Neuron (in vitro differentiated cells): ENCODE results near the gene MEIKIN.
"Not testable (repeated sequence)": the region's sequence is repeated elsewhere in the genome, so short reads cannot be mapped to it uniquely, and the experiment has no call there.

ENCODE experiments used
- H2AFZ ChIP-seq: one replicate; pipeline ENCODE4 v1.6.1; 2013; ENCODE audit warnings: low read depth, mild to moderate bottlenecking, inconsistent platforms, low read length, moderate library complexity
- H3K27me3 ChIP-seq: one replicate; pipeline ENCODE4 v1.6.1; 2013; ENCODE audit warnings: low read length; ENCODE audit not compliant: insufficient read depth
- H3K36me3 ChIP-seq: one replicate; pipeline ENCODE4 v1.6.1; 2013; ENCODE audit warnings: low read length; ENCODE audit not compliant: insufficient read depth
- H3K4me1 ChIP-seq: one replicate; pipeline ENCODE4 v1.6.1; 2013; ENCODE audit warnings: low read length; ENCODE audit not compliant: insufficient read depth
- H3K4me3 ChIP-seq: 2 replicates; pipeline ENCODE4 v1.5.1; 2013; ENCODE audit warnings: mild to moderate bottlenecking, low read length, moderate library complexity
- H3K9me3 ChIP-seq: one replicate; pipeline ENCODE4 v1.6.1; 2013; ENCODE audit warnings: low read length

MEIKIN gene

GRCh38 chr5:131783357-131783756 is 162.1 kb downstream of the MEIKIN start:
- Histone ChIP-seq H2AFZ (no peak overlapping the region), H3K4me3 (no peak overlapping the region), H3K9me3 (peaks cover 4% of the 10 kb centered on the region), H3K4me1 (no peaks in the 10 kb centered on the region), H3K36me3 (no peaks in the 10 kb centered on the region), H3K27me3 (no peaks in the 10 kb centered on the region)

- Histone ChIP-seq H3K4me1 (no peaks in the 10 kb centered on the region), H3K9me3 (peaks cover 4% of the 10 kb centered on the region), H3K4me3 (no peak overlapping the region), H3K27me3 (no peaks in the 10 kb centered on the region), H3K36me3 (no peaks in the 10 kb centered on the region), H2AFZ (no peak overlapping the region)
Observed at GRCh38 chr5:131782717-131783116, 162.7 kb downstream of the MEIKIN start.

- H2AFZ ChIP-seq, H3K4me3 ChIP-seq, H3K4me1 ChIP-seq, H3K9me3 ChIP-seq, H3K36me3 ChIP-seq, H3K27me3 ChIP-seq: not testable (repeated sequence)
Observed at GRCh38 chr5:131778141-131778540, 167.3 kb downstream of the MEIKIN start.

GRCh38 chr5:131776450-131776849 is 169.0 kb downstream of the MEIKIN start:
- H3K4me3 ChIP-seq, result no peak overlapping the region

GRCh38 chr5:131774652-131775367 is 170.7 kb downstream of the MEIKIN start:
- Histone ChIP-seq H3K4me3 (no peak overlapping the region), H3K27me3 (no peaks in the 10 kb centered on the region), H2AFZ (no peak overlapping the region), H3K4me1 (no peaks in the 10 kb centered on the region), H3K36me3 (no peaks in the 10 kb centered on the region), H3K9me3 (peaks cover 2% of the 10 kb centered on the region)

More at GRCh38 chr5:131776450-131776849, 169.0 kb downstream of the MEIKIN start:
- Histone ChIP-seq H3K9me3 (peaks cover 3% of the 10 kb centered on the region), H2AFZ (no peak overlapping the region), H3K4me1 (no peaks in the 10 kb centered on the region), H3K36me3 (no peaks in the 10 kb centered on the region), H3K27me3 (no peaks in the 10 kb centered on the region)

- Histone ChIP-seq H3K4me3 (no peak overlapping the region), H3K4me1 (no peaks in the 10 kb centered on the region), H3K9me3 (peaks cover 2% of the 10 kb centered on the region), H3K36me3 (no peaks in the 10 kb centered on the region), H2AFZ (no peak overlapping the region), H3K27me3 (no peaks in the 10 kb centered on the region)
Observed at GRCh38 chr5:131773805-131774204, 171.7 kb downstream of the MEIKIN start.

GRCh38 chr5:131771692-131772091 is 173.8 kb downstream of the MEIKIN start:
- Histone ChIP-seq H3K4me3 (no peak overlapping the region), H3K4me1 (no peaks in the 10 kb centered on the region), H3K9me3 (peaks cover 2% of the 10 kb centered on the region), H2AFZ (no peak overlapping the region), H3K36me3 (no peaks in the 10 kb centered on the region), H3K27me3 (no peaks in the 10 kb centered on the region)

- Histone ChIP-seq H3K9me3 (peaks cover 2% of the 10 kb centered on the region), H3K36me3 (no peaks in the 10 kb centered on the region), H3K4me3 (no peak overlapping the region), H3K27me3 (no peaks in the 10 kb centered on the region), H3K4me1 (no peaks in the 10 kb centered on the region), H2AFZ (no peak overlapping the region)
Observed at GRCh38 chr5:131769961-131770360, 175.5 kb downstream of the MEIKIN start.

GRCh38 chr5:131769336-131769735 is 176.1 kb downstream of the MEIKIN start:
- Histone ChIP-seq H3K27me3 (no peaks in the 10 kb centered on the region), H3K9me3 (peaks cover 3% of the 10 kb centered on the region), H3K4me3 (no peak overlapping the region), H2AFZ (no peak overlapping the region), H3K4me1 (no peaks in the 10 kb centered on the region), H3K36me3 (no peaks in the 10 kb centered on the region)

- H3K4me1 ChIP-seq, result no peaks in the 10 kb centered on the region
- H3K4me3 ChIP-seq, result no peak overlapping the region
- no peak overlapping the region for H2AFZ ChIP-seq
Observed at GRCh38 chr5:131767891-131768290, 177.6 kb downstream of the MEIKIN start.

GRCh38 chr5:131766689-131767088 is 178.8 kb downstream of the MEIKIN start:
- peaks cover 10% of the 10 kb centered on the region for H3K9me3 ChIP-seq
- H3K4me3 ChIP-seq, result no peak overlapping the region
- no peak overlapping the region for H2AFZ ChIP-seq
- H3K27me3 ChIP-seq, result no peaks in the 10 kb centered on the region
- peaks cover 4% of the 10 kb centered on the region for H3K36me3 ChIP-seq
- H3K4me1 ChIP-seq, result no peaks in the 10 kb centered on the region

More at GRCh38 chr5:131767891-131768290, 177.6 kb downstream of the MEIKIN start:
- Histone ChIP-seq H3K36me3 (peaks cover 4% of the 10 kb centered on the region), H3K9me3 (peaks cover 7% of the 10 kb centered on the region), H3K27me3 (no peaks in the 10 kb centered on the region)

- Histone ChIP-seq H3K4me1 (no peaks in the 10 kb centered on the region), H2AFZ (no peak overlapping the region), H3K9me3 (peaks cover 10% of the 10 kb centered on the region), H3K4me3 (no peak overlapping the region), H3K36me3 (peaks cover 4% of the 10 kb centered on the region), H3K27me3 (no peaks in the 10 kb centered on the region)
Observed at GRCh38 chr5:131765261-131765660, 180.2 kb downstream of the MEIKIN start.

GRCh38 chr5:131763968-131764367 is 181.5 kb downstream of the MEIKIN start:
- Histone ChIP-seq H3K9me3 (peaks cover 10% of the 10 kb centered on the region), H3K27me3 (no peaks in the 10 kb centered on the region), H2AFZ (no peak overlapping the region), H3K4me1 (no peaks in the 10 kb centered on the region), H3K4me3 (no peak overlapping the region), H3K36me3 (peaks cover 4% of the 10 kb centered on the region)

GRCh38 chr5:131760793-131761192 is 184.7 kb downstream of the MEIKIN start:
- peaks cover 10% of the 10 kb centered on the region for H3K9me3 ChIP-seq
- no peaks in the 10 kb centered on the region for H3K27me3 ChIP-seq
- peaks cover 4% of the 10 kb centered on the region for H3K36me3 ChIP-seq
- H2AFZ ChIP-seq, result no peak overlapping the region
- no peaks in the 10 kb centered on the region for H3K4me1 ChIP-seq
- no peak overlapping the region for H3K4me3 ChIP-seq
